Measurements from ENCODE around the gene RPN1. TPM values are rescaled to one million over a fixed set of nuclear protein-coding genes. Genes with fewer than 3 reads are reported as not detected.

The RPN1 gene
- total and polyA plus RNA-seq, 4 donors, result 146 to 318 (median 223) TPM

DNA sequence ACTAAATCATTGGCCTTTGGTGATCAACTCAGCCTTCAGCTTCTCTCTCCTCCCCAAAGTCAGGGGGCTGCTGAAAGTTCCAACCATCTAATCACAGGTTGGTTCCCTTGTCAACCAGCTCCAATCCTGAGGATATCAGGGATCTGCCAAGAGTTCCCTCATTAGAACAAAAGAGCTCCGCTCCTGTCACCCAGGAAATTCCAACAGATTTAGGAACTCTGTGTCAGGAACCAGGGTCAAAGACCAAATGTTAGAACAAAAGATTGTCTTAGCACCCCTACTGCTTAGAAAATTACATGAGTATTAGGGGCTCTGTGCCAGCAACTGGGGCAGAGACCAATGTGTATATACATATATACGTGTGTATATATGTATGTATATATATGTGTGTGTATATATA, 43.1 kb upstream of the RPN1 start:
- Histone ChIP-seq H3K27ac (ENCODE audit: low read depth in 1 of 2, low read length in 1 of 2) (no peak overlapping the region), H3K36me3 (ENCODE audit: control insufficient read depth in 4 of 4, insufficient read depth in 4 of 4, low read length in 4 of 4) (no peaks in the 10 kb centered on the region), H3K4me3 (no peak overlapping the region), H3K27me3 (ENCODE audit: control insufficient read depth in 3 of 3, insufficient read depth in 3 of 3, low read length in 2 of 3) (peaks cover 0 to 3% (median 0%) of the 10 kb centered on the region in 3 donors), H3K9ac (ENCODE audit: insufficient read depth in 1 of 2, low read length in 2 of 2) (no peak overlapping the region), H3K4me1 (ENCODE audit: control insufficient read depth in 5 of 5, insufficient read depth in 5 of 5, low read length in 5 of 5) (peaks cover 0 to 2% (median 0%) of the 10 kb centered on the region in 5 donors), H3K9me3 (ENCODE audit: control insufficient read depth in 4 of 4, insufficient read depth in 3 of 4, low read length in 3 of 4) (no peaks in the 10 kb centered on the region)
- DNase-seq, result no peak
- TF ChIP-seq, protein P1, sequence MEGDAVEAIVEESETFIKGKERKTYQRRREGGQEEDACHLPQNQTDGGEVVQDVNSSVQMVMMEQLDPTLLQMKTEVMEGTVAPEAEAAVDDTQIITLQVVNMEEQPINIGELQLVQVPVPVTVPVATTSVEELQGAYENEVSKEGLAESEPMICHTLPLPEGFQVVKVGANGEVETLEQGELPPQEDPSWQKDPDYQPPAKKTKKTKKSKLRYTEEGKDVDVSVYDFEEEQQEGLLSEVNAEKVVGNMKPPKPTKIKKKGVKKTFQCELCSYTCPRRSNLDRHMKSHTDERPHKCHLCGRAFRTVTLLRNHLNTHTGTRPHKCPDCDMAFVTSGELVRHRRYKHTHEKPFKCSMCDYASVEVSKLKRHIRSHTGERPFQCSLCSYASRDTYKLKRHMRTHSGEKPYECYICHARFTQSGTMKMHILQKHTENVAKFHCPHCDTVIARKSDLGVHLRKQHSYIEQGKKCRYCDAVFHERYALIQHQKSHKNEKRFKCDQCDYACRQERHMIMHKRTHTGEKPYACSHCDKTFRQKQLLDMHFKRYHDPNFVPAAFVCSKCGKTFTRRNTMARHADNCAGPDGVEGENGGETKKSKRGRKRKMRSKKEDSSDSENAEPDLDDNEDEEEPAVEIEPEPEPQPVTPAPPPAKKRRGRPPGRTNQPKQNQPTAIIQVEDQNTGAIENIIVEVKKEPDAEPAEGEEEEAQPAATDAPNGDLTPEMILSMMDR (IDR thresholded peaks at IDR 0.05; ENCODE audit: control extremely low read depth, extremely low read depth), result no peak
- WGBS, 2 donors, result 57 to 74% methylated on average over 2 of the region's 2 CpGs
- ATAC-seq (ENCODE audit: insufficient read depth, low FRiP score), result no peak

DNA sequence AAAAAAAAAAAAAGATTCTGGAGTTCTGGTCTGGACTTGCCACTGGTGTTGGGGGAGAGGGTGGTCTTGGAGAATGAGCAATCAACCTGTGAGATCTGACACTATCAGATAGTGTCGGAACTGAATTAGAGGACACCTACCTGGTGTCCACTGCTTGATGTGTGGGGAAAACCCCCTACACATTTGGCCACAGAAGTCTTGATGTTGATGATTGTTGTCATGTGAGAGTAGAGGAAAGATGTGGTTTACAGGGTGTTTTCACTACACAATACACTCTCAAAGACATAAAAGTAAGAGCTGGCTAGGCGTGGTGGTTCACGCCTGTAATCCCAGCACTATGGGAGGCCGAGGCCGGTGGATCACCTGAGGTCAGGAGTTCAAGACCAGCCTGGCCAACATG, 38.4 kb upstream of the RPN1 start:
- Histone ChIP-seq H3K4me3 (no peak overlapping the region), H3K27me3 (ENCODE audit: control insufficient read depth in 3 of 3, insufficient read depth in 3 of 3, low read length in 2 of 3) (peaks cover 0 to 3% (median 0%) of the 10 kb centered on the region in 3 donors), H3K9me3 (ENCODE audit: control insufficient read depth in 4 of 4, insufficient read depth in 3 of 4, low read length in 3 of 4) (no peaks in the 10 kb centered on the region), H3K4me1 (ENCODE audit: control insufficient read depth in 5 of 5, insufficient read depth in 5 of 5, low read length in 5 of 5) (no peaks in the 10 kb centered on the region), H3K36me3 (ENCODE audit: control insufficient read depth in 4 of 4, insufficient read depth in 4 of 4, low read length in 4 of 4) (no peaks in the 10 kb centered on the region), H3K9ac (ENCODE audit: insufficient read depth in 1 of 2, low read length in 2 of 2) (no peak overlapping the region), H3K27ac (ENCODE audit: low read depth in 1 of 2, low read length in 1 of 2) (no peak overlapping the region)
- DNase-seq, result no peak
- TF ChIP-seq, protein P1 (IDR thresholded peaks at IDR 0.05; ENCODE audit: control extremely low read depth, extremely low read depth), result no peak
- 93 to 97% methylated on average over 5 of the region's 5 CpGs for WGBS, 2 donors
- ATAC-seq (ENCODE audit: insufficient read depth, low FRiP score), result no peak

DNA sequence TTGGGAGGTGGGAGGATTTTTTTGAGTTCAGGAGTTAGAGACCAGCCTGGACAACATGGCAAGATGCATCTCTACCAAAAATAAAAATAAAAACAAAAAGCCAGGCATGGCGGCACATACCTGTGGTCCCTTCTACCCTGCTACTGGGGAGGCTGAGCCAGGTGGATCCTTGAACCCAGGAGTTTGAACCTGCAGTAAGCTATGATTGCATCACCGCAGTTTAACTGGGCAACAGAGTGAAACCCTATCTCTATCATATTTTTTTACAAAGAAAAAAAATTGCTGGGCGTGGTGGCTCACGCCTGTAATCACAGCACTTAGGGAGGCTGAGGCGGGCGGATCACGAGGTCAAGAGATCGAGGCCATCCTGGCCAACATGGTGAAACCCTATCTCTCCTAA, 35.8 kb upstream of the RPN1 start:
- Histone ChIP-seq H3K9ac (ENCODE audit: insufficient read depth in 1 of 2, low read length in 2 of 2) (no peak overlapping the region), H3K9me3 (ENCODE audit: control insufficient read depth in 4 of 4, insufficient read depth in 3 of 4, low read length in 3 of 4) (no peaks in the 10 kb centered on the region), H3K4me1 (ENCODE audit: control insufficient read depth in 5 of 5, insufficient read depth in 5 of 5, low read length in 5 of 5) (peaks cover 0 to 5% (median 0%) of the 10 kb centered on the region in 5 donors), H3K27ac (ENCODE audit: low read depth in 1 of 2, low read length in 1 of 2) (no peak overlapping the region), H3K4me3 (no peak overlapping the region), H3K36me3 (ENCODE audit: control insufficient read depth in 4 of 4, insufficient read depth in 4 of 4, low read length in 4 of 4) (no peaks in the 10 kb centered on the region), H3K27me3 (ENCODE audit: control insufficient read depth in 3 of 3, insufficient read depth in 3 of 3, low read length in 2 of 3) (no peaks in the 10 kb centered on the region)
- TF ChIP-seq, protein P1 (IDR thresholded peaks at IDR 0.05; ENCODE audit: control extremely low read depth, extremely low read depth), result no peak
- WGBS, 2 donors, result 93 to 98% methylated on average over 8 of the region's 8 CpGs
- DNase-seq (no peak), ATAC-seq (ENCODE audit: insufficient read depth, low FRiP score) (no peak)

Data from lung (tissue), 12 donors.